COR-L47 (cell line): ENCODE data around the gene PTOV1.

Experiments used
- DNase-seq: peaks from one replicate; lab custom pipeline; 2025; lab: John Stamatoyannopoulos, UW

Gene PTOV1

DNA sequence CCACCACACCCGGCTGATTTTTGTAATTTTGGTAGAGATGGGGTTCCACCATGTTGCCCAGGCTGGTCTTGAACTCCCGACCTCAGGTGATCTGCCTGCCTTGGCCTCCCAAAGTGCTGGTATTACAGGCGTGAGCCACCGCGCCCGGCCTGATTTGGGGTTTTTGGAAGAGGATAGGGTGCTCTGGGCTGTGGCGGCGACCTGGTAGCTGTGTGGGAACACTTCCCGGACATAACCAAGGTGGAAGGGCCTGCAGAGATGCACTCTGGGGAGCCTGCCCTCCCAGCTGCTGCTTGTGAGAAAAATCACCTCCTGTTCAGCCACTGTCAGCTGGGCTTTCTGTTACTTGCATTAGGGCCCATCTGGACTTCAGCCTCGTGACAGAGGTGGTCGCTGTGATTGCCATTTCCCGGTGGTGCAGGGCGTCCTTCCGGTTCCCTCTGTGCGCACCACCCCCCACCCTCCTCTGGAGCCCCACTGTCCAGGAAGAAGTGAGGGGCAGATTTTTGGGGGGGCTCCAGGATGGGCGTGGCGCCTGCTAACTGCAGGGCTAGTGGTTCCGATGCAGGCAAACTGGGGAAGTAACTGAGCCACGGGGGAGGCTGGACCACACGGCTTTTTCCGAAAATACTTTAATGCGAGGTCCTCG lies 38.2 kb downstream of the PTOV1 start:
- DNase-seq = no peak

- DNase-seq = no peak
These were observed 38.9 kb downstream of the PTOV1 start for GRCh38 chr19:49889687-49890348.

DNA sequence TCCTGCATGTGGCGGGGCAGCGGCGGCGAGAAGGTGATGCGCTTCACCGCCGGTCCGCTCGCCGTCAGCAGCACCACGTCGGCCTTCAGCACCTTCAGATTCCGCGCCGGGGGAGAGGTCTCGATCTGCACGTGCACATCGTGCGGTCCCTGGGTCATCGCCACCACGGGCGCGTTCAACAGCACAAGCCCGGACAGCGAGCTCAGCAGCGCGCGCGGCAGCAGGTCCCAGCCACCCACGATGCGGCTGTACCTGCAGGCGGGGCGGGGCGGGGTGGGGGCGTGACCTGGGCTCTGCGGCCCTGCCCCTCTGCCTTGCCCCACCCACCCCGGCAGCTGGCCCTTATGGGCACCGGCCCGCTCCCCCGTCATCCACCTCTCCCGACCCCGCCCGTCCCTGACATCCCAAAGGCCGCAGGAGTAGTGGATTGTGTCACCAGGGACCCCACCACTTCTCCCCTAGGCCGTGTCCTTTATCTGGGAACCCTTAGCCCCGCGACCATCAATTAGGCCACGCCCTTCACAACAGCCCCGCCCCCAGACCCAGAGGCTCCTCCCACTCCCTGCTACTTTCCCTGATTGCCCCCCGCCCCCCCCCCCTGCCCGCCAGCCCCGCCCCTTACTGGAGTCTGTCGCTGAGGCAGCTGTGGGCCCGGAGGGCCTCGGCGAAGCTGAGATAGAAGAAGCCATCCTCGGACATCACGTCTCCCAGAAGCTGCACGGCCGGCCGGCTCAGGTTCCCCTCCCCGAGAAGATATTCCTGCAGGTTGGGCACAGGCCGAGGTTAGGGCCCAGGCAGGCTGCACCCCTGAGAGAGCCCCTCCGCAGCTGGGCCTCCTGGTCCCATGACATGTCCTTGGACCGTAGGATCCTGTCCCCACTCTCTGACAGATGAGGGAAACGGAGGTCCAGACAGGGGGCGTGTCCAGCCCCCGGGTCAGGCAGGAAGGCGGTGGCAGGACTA lies 39.7 kb downstream of the PTOV1 start:
- no peak for DNase-seq

- DNase-seq = no peak
These were observed 40.4 kb downstream of the PTOV1 start for GRCh38 chr19:49891393-49891792.

DNA sequence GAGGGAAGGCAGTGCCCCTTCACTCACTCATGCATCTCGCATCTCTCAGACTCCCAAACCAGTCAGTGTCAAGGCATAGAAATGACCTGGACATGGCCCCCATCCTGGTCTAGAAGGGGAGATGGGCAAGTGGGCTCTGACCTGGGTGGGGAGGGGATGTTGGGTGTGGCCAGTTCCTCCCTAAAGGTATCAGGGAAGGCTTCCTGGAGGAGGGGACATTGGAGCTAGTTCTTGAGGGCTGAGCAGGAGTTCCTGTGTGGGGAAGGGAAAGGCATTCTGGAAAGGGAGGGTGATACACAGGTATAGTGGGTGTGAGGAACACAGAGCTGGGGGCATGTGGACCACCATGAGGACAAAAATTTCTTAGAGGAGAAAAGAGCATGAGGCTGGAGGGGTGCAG lies 41.8 kb downstream of the PTOV1 start:
- DNase-seq = no peak

DNA sequence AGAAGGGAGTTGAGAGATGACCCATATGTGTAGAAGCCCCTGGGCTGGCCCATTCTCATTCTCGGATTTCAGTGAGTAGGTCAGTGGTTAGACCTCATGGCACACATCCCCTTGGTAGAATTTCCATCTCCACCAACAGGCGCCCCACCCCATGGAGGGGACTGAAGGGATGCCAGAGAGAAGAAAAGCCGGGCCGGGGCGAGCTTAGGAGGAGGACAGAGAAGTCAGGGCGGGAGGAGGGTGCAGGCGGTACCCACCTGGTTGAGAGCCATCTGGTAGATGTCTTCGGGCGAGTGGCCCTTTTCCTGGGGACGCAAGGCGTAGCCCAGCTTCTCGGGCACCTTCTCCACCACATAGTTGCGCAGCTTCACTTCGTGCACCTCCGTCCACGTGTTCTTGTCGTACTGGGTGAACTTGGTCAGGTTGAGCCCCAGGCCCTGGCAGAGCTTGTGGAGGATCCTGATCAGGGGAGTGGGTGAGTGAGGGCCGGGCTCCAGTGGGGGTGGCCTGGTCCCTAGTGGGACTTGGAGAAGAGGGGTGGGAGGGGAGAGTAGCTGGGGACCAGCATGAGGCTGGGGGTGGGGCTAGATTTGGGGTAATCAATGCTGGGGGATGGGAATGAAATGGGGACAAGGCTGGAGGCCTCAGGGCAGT lies 43.2 kb downstream of the PTOV1 start:
- DNase-seq = no peak

DNA sequence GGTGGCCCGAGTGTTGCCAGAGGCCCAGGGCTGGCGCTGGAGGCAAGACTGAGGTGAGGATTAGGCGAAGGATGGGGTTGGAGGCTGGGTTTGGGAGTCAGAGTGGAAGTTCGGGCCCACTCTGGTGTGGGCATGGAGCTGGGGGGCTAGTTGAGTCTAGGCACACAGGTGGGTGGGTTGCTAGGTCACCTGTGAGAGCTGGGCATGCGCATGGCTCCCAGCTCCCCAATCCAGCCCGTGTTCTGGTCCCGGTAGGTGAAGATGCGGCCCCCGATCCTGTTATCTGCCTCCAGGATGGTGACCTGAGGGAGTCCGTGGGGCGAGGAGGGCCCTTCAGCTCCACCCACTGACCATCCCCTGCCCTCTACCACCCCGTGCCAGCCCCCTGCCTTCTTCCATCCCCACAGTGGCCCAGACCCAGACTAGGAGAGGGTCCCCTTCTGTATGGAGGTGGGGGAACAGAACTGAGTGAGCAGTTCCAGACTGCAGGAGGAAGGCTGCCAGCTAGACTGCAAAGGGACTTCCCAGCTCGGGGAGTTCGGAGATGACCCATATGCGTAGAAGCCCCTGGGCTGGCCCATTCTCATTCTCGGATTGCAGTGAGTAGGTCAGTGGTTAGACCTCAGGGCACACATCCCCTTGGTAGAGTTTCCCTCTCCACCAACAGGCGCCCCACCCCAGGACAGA lies 44.1 kb downstream of the PTOV1 start:
- no peak for DNase-seq

DNA sequence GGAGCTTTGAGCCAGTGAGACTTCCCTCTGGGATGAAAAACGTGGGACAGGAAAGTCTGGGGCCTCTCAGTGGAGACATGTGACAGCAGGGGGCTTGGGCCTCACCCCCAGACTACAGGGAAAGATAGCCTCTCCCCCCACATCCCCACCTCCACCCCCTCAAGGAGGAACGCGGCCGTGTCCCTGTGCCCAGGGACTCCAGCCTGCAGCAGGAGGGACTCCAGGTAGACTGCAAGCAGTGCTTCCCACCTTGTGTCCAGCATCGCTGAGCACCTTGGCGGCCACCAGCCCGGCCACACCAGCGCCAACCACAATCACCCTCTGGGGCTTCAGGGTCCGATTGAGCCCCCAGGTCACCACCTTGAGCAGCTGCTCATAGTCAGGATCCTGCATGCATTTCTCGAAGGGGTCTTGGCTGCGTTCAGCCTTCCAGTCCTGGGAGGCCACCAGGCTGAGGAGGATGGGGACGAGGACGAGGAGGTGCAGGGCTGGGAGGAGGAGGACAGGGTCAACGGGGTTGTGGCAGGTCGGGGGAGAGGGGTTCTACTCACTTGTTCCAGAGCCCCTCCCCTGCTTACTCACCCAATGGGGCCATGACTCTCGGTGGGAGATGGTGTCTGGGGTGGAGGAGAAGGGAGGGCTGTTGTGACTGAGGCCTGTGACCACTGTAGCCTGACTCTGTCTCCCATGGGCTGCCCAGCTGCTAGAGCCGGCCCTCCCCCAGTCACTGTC lies 44.8 kb downstream of the PTOV1 start:
- DNase-seq = no peak

DNA sequence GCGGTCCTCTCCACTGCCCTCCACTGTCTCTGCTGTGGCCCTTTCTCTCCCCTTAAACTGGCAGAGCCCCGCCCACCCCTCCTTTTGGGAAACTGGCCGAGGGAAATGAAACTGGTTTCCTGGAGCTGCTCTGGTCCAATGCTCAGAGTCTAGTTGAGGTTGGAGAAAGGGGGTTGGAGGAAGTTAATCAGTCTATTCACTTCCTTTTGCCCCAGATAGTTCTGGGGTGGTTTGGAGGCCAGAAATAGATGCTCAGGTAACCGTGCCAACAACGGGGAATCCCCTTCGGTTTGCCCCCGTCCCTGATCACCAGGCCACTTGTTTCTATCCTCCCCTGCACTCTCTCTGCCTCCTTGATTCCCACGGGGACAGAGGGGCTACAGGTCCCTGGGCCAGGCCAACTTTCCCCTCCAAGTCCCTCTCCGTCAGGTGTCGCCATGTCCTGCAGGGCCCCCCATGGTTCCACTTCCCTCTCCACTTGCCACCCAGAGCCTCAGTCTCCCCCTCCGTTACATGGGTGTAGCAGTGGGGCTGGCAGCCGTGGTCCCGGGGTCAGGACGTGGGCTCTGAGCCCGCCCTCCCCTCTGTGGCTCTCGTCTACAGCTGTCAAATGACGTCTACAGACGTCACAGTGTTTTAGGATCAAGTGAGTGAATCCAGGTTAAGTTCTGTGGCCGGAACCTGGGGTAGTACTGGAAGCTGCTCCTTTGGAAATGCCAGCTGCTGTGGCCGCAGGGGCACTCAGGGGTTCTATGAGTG lies 46.1 kb downstream of the PTOV1 start, which contains the start of gene IL4I1:
IL4I1 (minus strand) TSS at position 25 of the 759 bp plus-strand sequence. CDS start 727 bp downstream, outside the sequence.
- no peak for DNase-seq

- no peak for DNase-seq
These were observed 53.2 kb downstream of the PTOV1 start for GRCh38 chr19:49904136-49904535.

- DNase-seq = no peak
These were observed 56.1 kb downstream of the PTOV1 start for GRCh38 chr19:49906879-49907564.

DNA sequence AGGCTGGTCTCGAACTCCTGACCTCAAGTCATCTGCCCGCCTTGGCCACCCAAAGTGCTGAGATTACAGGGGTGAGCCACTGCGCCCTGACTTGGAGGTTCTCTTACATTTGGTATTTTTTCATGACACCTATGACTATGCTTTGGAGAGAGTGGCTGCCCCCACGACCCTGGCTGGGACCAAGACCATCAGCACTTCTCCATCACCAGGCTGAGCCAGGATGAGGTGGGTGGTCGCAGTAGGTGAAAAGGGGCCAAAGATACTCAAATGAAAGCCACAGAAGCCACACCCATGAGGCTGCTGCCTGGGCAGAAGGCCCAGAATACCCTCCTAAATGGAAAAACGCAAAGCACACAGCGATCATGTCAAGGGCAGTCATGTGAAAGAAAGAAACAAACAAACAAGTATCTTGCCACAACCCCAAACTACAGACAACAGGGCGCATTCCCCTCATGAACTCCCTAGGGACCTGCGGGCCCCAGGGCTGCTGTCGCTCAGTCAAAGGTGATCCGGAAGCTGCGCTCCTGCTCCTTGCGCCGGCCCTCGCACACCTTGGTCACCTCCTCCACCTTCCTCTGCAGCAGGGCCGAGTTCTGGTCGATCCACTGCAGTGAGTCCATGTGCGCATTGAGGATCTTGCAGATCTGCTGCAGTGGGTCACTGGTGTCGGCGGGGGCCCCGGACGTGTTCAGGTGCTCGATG lies 56.9 kb downstream of the PTOV1 start:
- no peak for DNase-seq

DNA sequence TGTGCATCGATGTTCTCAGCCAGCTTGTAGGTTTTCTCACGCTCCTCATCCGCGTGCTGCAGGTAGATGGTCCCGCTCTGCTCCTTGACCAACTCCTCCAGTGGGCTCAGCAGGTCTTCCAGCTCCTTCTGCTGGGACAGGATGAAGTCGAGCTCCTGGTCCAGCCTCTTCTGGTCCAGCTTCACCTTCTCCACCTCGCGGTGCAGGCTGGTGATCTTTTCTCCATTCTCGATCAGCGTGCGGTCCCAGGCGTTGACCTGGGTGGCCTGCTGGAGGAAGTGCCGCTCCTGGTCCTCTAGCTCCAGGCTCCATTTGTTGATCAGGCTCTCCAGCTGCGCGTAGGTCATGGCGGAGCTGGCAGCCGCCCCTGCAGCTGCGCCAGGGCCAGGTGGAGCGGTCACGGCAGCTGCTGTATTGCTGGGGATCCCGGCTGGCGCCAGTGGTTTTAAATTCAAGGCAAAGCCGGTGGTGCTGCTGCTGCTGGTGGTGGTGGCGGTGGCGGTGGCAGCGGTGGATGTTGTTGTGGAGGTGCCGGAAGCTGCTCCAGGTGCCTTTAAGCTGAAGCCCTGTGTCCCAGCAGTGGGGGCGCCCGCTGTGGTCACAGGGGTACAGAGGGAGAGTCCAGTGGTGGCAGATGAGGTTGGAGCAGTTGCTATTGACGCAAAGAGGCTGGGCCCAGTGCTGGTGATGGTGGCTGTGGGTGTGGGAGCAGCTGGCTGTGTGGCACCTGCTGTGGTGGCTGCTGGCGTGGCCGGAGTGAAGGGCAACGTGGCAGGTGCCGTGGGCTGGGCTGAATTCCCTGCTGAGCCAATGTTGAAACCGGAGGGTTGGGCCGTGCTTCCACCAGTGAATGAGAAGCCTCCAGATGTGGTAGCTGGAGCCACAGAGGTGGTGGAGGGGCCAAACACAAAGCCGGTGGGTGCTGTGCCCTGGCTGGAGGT lies 57.8 kb downstream of the PTOV1 start:
- DNase-seq = no peak

DNA sequence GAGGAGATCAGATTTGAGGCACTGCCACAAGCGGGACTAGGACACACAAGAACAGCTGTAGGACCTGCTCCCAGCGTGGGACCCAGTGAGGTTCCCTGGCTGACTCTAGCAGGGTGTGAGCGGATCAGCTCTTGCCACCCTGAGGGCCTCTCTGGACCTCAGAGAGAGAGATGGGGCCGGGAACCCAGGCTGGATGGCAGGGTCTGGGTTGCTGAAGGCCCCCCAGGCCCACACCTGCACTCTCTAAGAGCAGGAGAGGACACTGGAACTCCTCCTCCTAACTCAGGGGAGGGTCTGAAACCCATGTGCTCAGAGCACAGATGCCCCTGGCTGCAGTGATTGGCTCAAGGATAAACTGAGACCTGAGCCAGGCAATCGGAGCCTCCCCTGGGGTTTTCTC lies 59.2 kb downstream of the PTOV1 start:
- DNase-seq = no peak
